Measurements from ENCODE around the gene ATRNL1. TPM values are rescaled to one million over a fixed set of nuclear protein-coding genes. Genes with fewer than 3 reads are reported as not detected.

Gene ATRNL1
- total and polyA plus RNA-seq, 2 of the 8 experiments (the other 6 are each of a cell fraction or from before 2014, with no cell fraction given), result 5.1 to 17.6 TPM

DNA sequence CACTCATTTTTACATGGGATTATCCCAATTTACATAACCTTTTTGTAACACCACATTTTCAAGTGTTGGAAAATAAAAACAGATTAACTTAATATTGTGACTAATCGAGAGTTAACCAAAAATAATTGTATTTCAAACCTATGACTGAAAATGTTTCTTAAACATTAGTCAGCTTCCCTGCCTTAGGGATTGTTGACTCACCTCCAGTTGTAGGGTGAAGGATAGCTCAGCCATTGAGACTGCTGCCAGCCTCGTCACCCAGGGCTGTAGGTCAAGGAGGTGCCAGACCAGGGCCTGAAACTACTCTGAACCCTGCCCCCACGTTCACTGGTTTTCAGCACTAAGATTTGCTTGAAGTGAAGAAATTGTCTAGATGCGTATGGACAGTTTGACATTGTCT lies 828.6 kb downstream of the ATRNL1 start:
- POLR2A ChIA-PET (ENCODE audit: partially characterized antibody), result no interaction called here
- no peak for TF ChIP-seq SIN3A (conservative IDR thresholded peaks at IDR 0.05 in 1 of 2, IDR thresholded peaks at IDR 0.05 in 1 of 2; ENCODE audit: low read depth in 1 of 2, low read length in 2 of 2)
- TF ChIP-seq EGR1 (IDR thresholded peaks at IDR 0.05; ENCODE audit: borderline replicate concordance, low read depth, low read length), result no peak
- TF ChIP-seq POLR2A (IDR thresholded peaks at IDR 0.05; ENCODE audit: control extremely low read depth in 1 of 2, low read depth in 2 of 2, low read length in 2 of 2), result no peak
- TF ChIP-seq MAX (IDR thresholded peaks at IDR 0.05), result no peak

More for the DNA sequence above, 828.6 kb downstream of the ATRNL1 start:
- Histone ChIP-seq H3K23me2 (ENCODE audit: low read depth, low read length) (no peaks in the 10 kb centered on the region), H3K27ac (ENCODE audit: low read depth, low read length) (no peak overlapping the region), H2BK20ac (ENCODE audit: low read length) (no peak overlapping the region), H3K9me3 (ENCODE audit: insufficient read depth in 2 of 2, low read depth in 1 of 2, low read length in 1 of 2) (no peaks in the 10 kb centered on the region), H3K9ac (replicated peaks in 1 of 4; ENCODE audit: extremely low read depth in 1 of 4, low read depth in 3 of 4, low read length in 3 of 4) (no peak overlapping the region), H4K5ac (ENCODE audit: insufficient read length, low read depth, low read length) (no peak overlapping the region), H4K8ac (ENCODE audit: extremely low read depth, insufficient read depth, low read length) (no peak overlapping the region), H3K4me1 (replicated peaks in 1 of 4; ENCODE audit: control insufficient read depth in 3 of 4, insufficient read depth in 4 of 4, low read length in 3 of 4) (no peaks in the 10 kb centered on the region), H3K36me3 (ENCODE audit: control insufficient read depth in 2 of 4, insufficient read depth in 4 of 4, low read length in 3 of 4) (no peaks in the 10 kb centered on the region), H4K91ac (replicated peaks; ENCODE audit: insufficient read length, low read length) (no peak overlapping the region), H2AFZ (ENCODE audit: low read length) (no peak overlapping the region), H2AK5ac (ENCODE audit: low read depth, low read length) (no peak overlapping the region), H3K79me2 (ENCODE audit: control insufficient read depth in 1 of 2, insufficient read depth in 2 of 2, low read length in 2 of 2) (no peaks in the 10 kb centered on the region), H4K20me1 (replicated peaks in 1 of 2; ENCODE audit: control insufficient read depth in 1 of 2, insufficient read depth in 2 of 2, low read length in 2 of 2) (no peaks in the 10 kb centered on the region), H3K4ac (replicated peaks; ENCODE audit: insufficient read length, low read depth, low read length) (no peak overlapping the region), H2BK15ac (ENCODE audit: low read length) (no peak overlapping the region), H2BK120ac (replicated peaks; ENCODE audit: low read depth, low read length) (no peak overlapping the region), H2BK5ac (ENCODE audit: low read depth, low read length) (no peak overlapping the region), H2BK12ac (ENCODE audit: low read depth, low read length) (no peak overlapping the region), H3K4me2 (ENCODE audit: insufficient read depth in 1 of 2, low read depth in 2 of 2, low read length in 2 of 2) (no peak overlapping the region), H3K18ac (ENCODE audit: extremely low read depth, low read length) (no peak overlapping the region), H3K14ac (ENCODE audit: insufficient read length) (no peak overlapping the region), H3K56ac (replicated peaks; ENCODE audit: insufficient read length, low read depth, low read length) (no peak overlapping the region), H3K23ac (ENCODE audit: insufficient read length) (no peak overlapping the region), H3K4me3 (ENCODE audit: extremely low read depth in 1 of 4, insufficient read depth in 2 of 4, low read depth in 3 of 4, low read length in 4 of 4) (no peak overlapping the region), H3K27me3 (replicated peaks in 1 of 4; ENCODE audit: control insufficient read depth in 3 of 4, extremely low read depth in 1 of 4, insufficient read depth in 3 of 4, low read length in 3 of 4) (no peaks in the 10 kb centered on the region), H3K79me1 (ENCODE audit: low read depth, low read length) (no peaks in the 10 kb centered on the region)
- CTCF ChIA-PET (ENCODE audit: partially characterized antibody), result interaction anchor here (1.5 kb wide), 1 partner anchor 16 kb away, joined by 3 read pairs; no protein-coding TSS in a partner anchor
- WGBS, 2 experiments (ENCODE audit: extremely low coverage in 1 of 2, insufficient coverage in 1 of 2, insufficient read length in 1 of 2, insufficient replicate concordance in 2 of 2, low coverage in 1 of 2, low lambda C conversion rate in 2 of 2, missing lambda C conversion rate in 1 of 2), result 85% methylated on average over 4 of the region's 4 CpGs; no CpG with 5 or more reads in 1 of the 2 experiments
- no peak for FAIRE-seq
- no peak for DNase-seq (ENCODE audit: low read depth in 1 of 2, low spot score in 2 of 2)

Measured in H1 (cell line).